SK-N-SH treated with all-trans-retinoic acid at 6 μM for 48 hours (cell line): Measurements from ENCODE around the gene ADD3.

ENCODE experiments used
- ARNTL ChIP-seq: fragments of 450-650 bp; formaldehyde crosslinking; IDR thresholded peaks from 2 replicates; pipeline ENCODE4 v1.5.0; 2020; ENCODE audit warnings: low read depth, mild to moderate bottlenecking, moderate library complexity, borderline replicate concordance
- CSRNP3 ChIP-seq: fragments of 250-450 bp; sonication (Bioruptor Pico); IDR thresholded peaks from 2 replicates; pipeline ENCODE4 v1.5.1; 2021; ENCODE audit warnings: mild to moderate bottlenecking, moderate library complexity
- ISL1 ChIP-seq: fragments of 250-450 bp; sonication (Bioruptor Pico); IDR thresholded peaks from 2 replicates; pipeline ENCODE4 v2.1.2; 2022; ENCODE audit warnings: mild to moderate bottlenecking, moderate library complexity
- ZFP3 ChIP-seq: fragments of 250-450 bp; sonication (Bioruptor Pico); IDR thresholded peaks from 2 replicates; pipeline ENCODE4 v1.5.0; 2020; ENCODE audit warnings: mild to moderate bottlenecking, moderate library complexity

- TF ChIP-seq CSRNP3 (CRISPR knock-in tag) (no peak), ZFP3 (no peak), ISL1 (no peak), ARNTL (CRISPR knock-in tag) (no peak)
Observed at GRCh38 chr10:110153396-110153795, 145.6 kb downstream of the ADD3 start.
